ENCODE data around the gene CLEC18C.
"Not testable (repeated sequence)": the region's sequence is repeated elsewhere in the genome, so short reads cannot be mapped to it uniquely, and the experiment has no call there.

GRCh38 chr16:70198666-70199065, 25.1 kb downstream of the CLEC18C start:
- TF ChIP-seq CTCF, POLR2A, EP300 (IDR thresholded peaks at IDR 0.05): not testable (repeated sequence)
